OCI-LY7 (cell line): ENCODE data around the gene TACC3. TPM values are rescaled to one million over a fixed set of nuclear protein-coding genes. Genes with fewer than 3 reads are reported as not detected.

ENCODE experiments used
- BruUV-seq: library from RNA; stranded (reverse); fragments of 400-500 nt; replicated peaks from 2 replicates; lab custom pipeline; 2021; lab: Mats Ljungman, UMichigan
- CTCF ChIA-PET: fragments of 300-600 bp; sonication (Branson Sonifier 250); formaldehyde crosslinking; loops from one replicate; lab custom pipeline; 2022; ENCODE audit warnings: antibody characterized with exemption; ENCODE audit not compliant: unreplicated experiment; lab: Charles Lee
- POLR2A ChIA-PET: fragments of 300-600 bp; sonication (Branson Sonifier 250); formaldehyde crosslinking; loops from one replicate; lab custom pipeline; 2022; ENCODE audit warnings: antibody characterized with exemption; lab: Charles Lee
- DNase-seq: peaks from one replicate; pipeline ENCODE4 v3.0.0-alpha.2; 2015; ENCODE audit warnings: low spot score
- H2AFZ ChIP-seq: fragments of 200-600 bp; sonication (generic), shearing (Covaris generic); 2 replicates; pipeline ENCODE4 v1.6.1; 2014; ENCODE audit warnings: mild to moderate bottlenecking, antibody characterized with exemption, low read length, moderate library complexity
- H3K27ac ChIP-seq: fragments of 200-600 bp; sonication (generic); 2 replicates; pipeline ENCODE4 v1.5.1; 2014; ENCODE audit warnings: mixed run types, low read depth, mild to moderate bottlenecking, moderate library complexity, low read length, inconsistent platforms; ENCODE audit not compliant: poor library complexity, severe bottlenecking
- H3K36me3 ChIP-seq: fragments of 200-600 bp; sonication (generic); 2 replicates; pipeline ENCODE4 v1.6.1; 2014; ENCODE audit warnings: mild to moderate bottlenecking, antibody characterized with exemption, low read length, moderate library complexity, mixed read lengths; ENCODE audit not compliant: insufficient read depth
- H3K4me1 ChIP-seq: fragments of 200-600 bp; sonication (generic); 2 replicates; pipeline ENCODE4 v1.5.1; 2014; ENCODE audit warnings: mild to moderate bottlenecking, low read length; ENCODE audit not compliant: insufficient read depth, poor library complexity, severe bottlenecking
- H3K4me2 ChIP-seq: fragments of 200-600 bp; sonication (generic); 2 replicates; pipeline ENCODE4 v1.6.1; 2014; ENCODE audit warnings: mild to moderate bottlenecking, low read length
- H3K4me3 ChIP-seq: fragments of 200-600 bp; sonication (generic); 2 replicates; pipeline ENCODE4 v1.5.1; 2014; ENCODE audit warnings: mild to moderate bottlenecking, low read depth, low read length; ENCODE audit not compliant: poor library complexity, severe bottlenecking
- H3K79me2 ChIP-seq: fragments of 200-600 bp; sonication (generic); 2 replicates; pipeline ENCODE4 v1.6.1; 2016; ENCODE audit warnings: low read depth, mild to moderate bottlenecking, low read length, moderate library complexity, mixed read lengths; ENCODE audit not compliant: insufficient read depth
- H3K9me2 ChIP-seq: fragments of 200-600 bp; sonication (generic); 2 replicates; pipeline ENCODE4 v1.6.1; 2016; ENCODE audit warnings: mild to moderate bottlenecking, low read length, mixed read lengths; ENCODE audit not compliant: insufficient read depth
- H3K9me3 ChIP-seq: fragments of 200-600 bp; sonication (generic); 2 replicates; pipeline ENCODE4 v1.6.1; 2014; ENCODE audit warnings: mild to moderate bottlenecking, mixed run types, low read length, mixed read lengths
- H4K20me1 ChIP-seq: fragments of 200-600 bp; sonication (generic); 2 replicates; pipeline ENCODE4 v1.6.1; 2014; ENCODE audit warnings: mild to moderate bottlenecking, antibody characterized with exemption, low read length, moderate library complexity, mixed read lengths; ENCODE audit not compliant: insufficient read depth
- CTCF ChIP-seq: fragments of 200-600 bp; sonication (generic); conservative IDR thresholded peaks from 2 replicates; pipeline ENCODE4 v1.5.1; 2014; ENCODE audit warnings: mild to moderate bottlenecking, antibody characterized with exemption, low read length, moderate library complexity, mixed read lengths
- EZH2phosphoT487 ChIP-seq: fragments of 200-600 bp; sonication (generic); IDR thresholded peaks from 2 replicates; pipeline ENCODE4 v1.6.1; 2018; ENCODE audit warnings: low read depth, borderline replicate concordance, mild to moderate bottlenecking, mixed run types, antibody characterized with exemption, low read length, moderate library complexity, mixed read lengths
- intact Hi-C: fragments of 100-400 bp; cut with micrococcal nuclease; formaldehyde crosslinking; loops from one replicate; pipeline ENCODE4 v1.10.0; 2022; ENCODE audit not compliant: unreplicated experiment
- total RNA-seq, 2 experiments: library from RNA; depleted of rRNA in 1 of 2; stranded (reverse); fragments of >200 nt in 1 of 2; shearing (Covaris generic) in 1 of 2; gene quantifications; 2 replicates each; pipeline ENCODE4 v1.2.3, GENCODE V29; 2014 to 2022

Gene TACC3
- total RNA-seq, 2 experiments from 2014 or later: 100 to 257 TPM

GRCh38 chr4:1703867-1704266 lies 17.5 kb upstream of the TACC3 start:
- no peaks in the 10 kb centered on the region for H3K9me3 ChIP-seq
- H3K4me3 ChIP-seq: no peak overlapping the region
- ChIA-PET POLR2A (no interaction called here), CTCF (no interaction called here)
- TF ChIP-seq EZH2phosphoT487: no peak
- no peak for TF ChIP-seq CTCF
- H3K36me3 ChIP-seq: peaks cover 95% of the 10 kb centered on the region
- H4K20me1 ChIP-seq: peaks cover 50% of the 10 kb centered on the region
- H2AFZ ChIP-seq: no peak overlapping the region
- no peaks in the 10 kb centered on the region for H3K9me2 ChIP-seq
- intact Hi-C loops: no loop called here
- BruUV-seq: no TSS peak
- H3K79me2 ChIP-seq: peaks cover 97% of the 10 kb centered on the region
- H3K4me2 ChIP-seq: no peak overlapping the region
- H3K27ac ChIP-seq: no peak overlapping the region
- no peak for DNase-seq
- peaks cover 9% of the 10 kb centered on the region for H3K4me1 ChIP-seq

- H3K4me2 ChIP-seq: no peak overlapping the region
- peaks cover 28% of the 10 kb centered on the region for H3K4me1 ChIP-seq
- ChIA-PET POLR2A (no interaction called here), CTCF (no interaction called here)
- TF ChIP-seq CTCF (no peak), EZH2phosphoT487 (no peak)
- no peak overlapping the region for H3K4me3 ChIP-seq
- H3K27ac ChIP-seq: no peak overlapping the region
- peaks cover 94% of the 10 kb centered on the region for H3K36me3 ChIP-seq
- peaks cover 97% of the 10 kb centered on the region for H3K79me2 ChIP-seq
- no peaks in the 10 kb centered on the region for H3K9me3 ChIP-seq
- no peak for DNase-seq
- intact Hi-C loops: no loop called here
- no peak overlapping the region for H2AFZ ChIP-seq
- no TSS peak for BruUV-seq
- H4K20me1 ChIP-seq: peaks cover 57% of the 10 kb centered on the region
- no peaks in the 10 kb centered on the region for H3K9me2 ChIP-seq
Observed at GRCh38 chr4:1705732-1706131, 15.6 kb upstream of the TACC3 start.

GRCh38 chr4:1706358-1706757 lies 15.0 kb upstream of the TACC3 start:
- Histone ChIP-seq H4K20me1 (peaks cover 61% of the 10 kb centered on the region), H3K4me1 (peaks cover 28% of the 10 kb centered on the region), H3K79me2 (peaks cover 97% of the 10 kb centered on the region), H3K9me3 (no peaks in the 10 kb centered on the region), H3K9me2 (no peaks in the 10 kb centered on the region), H3K4me3 (no peak overlapping the region), H3K36me3 (peaks cover 94% of the 10 kb centered on the region), H2AFZ (no peak overlapping the region), H3K27ac (no peak overlapping the region), H3K4me2 (no peak overlapping the region)
- ChIA-PET CTCF (no interaction called here), POLR2A (no interaction called here)
- TF ChIP-seq EZH2phosphoT487 (no peak), CTCF (no peak)
- no peak for DNase-seq
- intact Hi-C loops: no loop called here
- BruUV-seq: no TSS peak
